Astrocyte (in vitro differentiated cells and primary cell): ENCODE results near the gene NOTCH2.

Experiments used
- CTCF ChIP-seq: IDR thresholded peaks from 2 replicates; pipeline ENCODE4 v1.5.1; 2011; ENCODE audit warnings: low read depth, mild to moderate bottlenecking, inconsistent platforms, low read length, moderate library complexity; ENCODE audit not compliant: insufficient read depth
- EZH2 ChIP-seq: IDR thresholded peaks from 2 replicates; pipeline ENCODE4 v1.6.1; 2012; ENCODE audit warnings: mild to moderate bottlenecking, low read length, inconsistent platforms; ENCODE audit not compliant: insufficient read depth

- TF ChIP-seq EZH2 = no peak
- no peak for TF ChIP-seq CTCF
Measured at GRCh38 chr1:119911775-119912174, 157.7 kb downstream of the NOTCH2 start.
